ENCODE results near the gene SORCS2. TPM values are rescaled to one million over a fixed set of nuclear protein-coding genes. Genes with fewer than 3 reads are reported as not detected.

Gene SORCS2
- total RNA-seq, 2 experiments from 2014 or later, result 0.07 TPM

DNA sequence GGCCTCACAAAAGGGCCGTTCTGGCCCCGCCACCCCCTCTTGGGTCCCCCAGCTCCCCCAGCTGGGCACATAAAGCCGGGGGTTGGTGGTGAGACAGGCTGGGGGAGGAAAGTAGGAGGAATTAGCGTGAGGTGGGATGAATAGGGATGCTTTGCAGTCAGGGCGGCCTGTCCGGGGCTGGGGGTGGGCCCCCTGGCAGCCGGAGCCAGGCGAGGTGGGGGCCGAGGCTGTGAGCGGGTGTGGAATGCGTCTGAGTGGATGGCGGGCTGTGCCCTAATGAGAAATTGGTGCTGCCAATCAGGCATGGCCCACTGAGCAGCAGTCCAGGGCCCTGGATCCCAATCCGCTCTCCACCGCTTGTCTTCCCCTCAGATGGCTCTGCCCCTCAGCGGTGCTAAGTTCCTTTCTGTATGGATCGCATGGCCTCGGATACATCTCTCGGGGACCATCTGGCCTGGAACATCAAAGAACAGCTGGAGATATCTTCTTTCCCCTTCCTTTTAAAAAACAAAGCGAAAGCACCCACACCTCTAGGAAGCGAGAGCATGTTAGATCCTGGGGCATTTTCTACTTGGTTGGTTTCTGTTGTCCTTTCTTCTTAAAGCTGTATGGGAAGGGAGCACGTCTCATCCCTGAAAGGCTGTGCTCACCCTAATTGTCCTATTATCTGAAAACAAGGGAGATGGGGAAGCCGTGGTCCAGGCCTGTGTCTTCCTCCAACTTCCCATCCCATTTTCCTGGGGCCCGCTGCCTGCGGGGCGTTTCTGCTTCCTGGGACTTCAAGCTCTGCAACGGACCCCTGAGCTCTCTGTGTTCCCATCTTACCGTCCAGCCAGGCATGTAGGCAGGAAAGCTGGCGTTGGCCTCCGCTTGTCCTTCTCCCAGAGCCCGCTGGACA lies 106.9 kb downstream of the SORCS2 start:
- ChIA-PET CTCF (no interaction called here), POLR2A (no interaction called here)
- intact Hi-C loops (cut with micrococcal nuclease), result no loop called here
- Mint-ChIP-seq H3K27me3 (peaks cover 10% of the 10 kb centered on the region), H3K36me3 (no peaks in the 10 kb centered on the region), H3K4me1 (ENCODE audit: low read depth) (no peaks in the 10 kb centered on the region), H3K4me3 (no peak overlapping the region), H3K27ac (no peak overlapping the region), H3K9me3 (no peaks in the 10 kb centered on the region)
- DNase-seq, result no peak

DNA sequence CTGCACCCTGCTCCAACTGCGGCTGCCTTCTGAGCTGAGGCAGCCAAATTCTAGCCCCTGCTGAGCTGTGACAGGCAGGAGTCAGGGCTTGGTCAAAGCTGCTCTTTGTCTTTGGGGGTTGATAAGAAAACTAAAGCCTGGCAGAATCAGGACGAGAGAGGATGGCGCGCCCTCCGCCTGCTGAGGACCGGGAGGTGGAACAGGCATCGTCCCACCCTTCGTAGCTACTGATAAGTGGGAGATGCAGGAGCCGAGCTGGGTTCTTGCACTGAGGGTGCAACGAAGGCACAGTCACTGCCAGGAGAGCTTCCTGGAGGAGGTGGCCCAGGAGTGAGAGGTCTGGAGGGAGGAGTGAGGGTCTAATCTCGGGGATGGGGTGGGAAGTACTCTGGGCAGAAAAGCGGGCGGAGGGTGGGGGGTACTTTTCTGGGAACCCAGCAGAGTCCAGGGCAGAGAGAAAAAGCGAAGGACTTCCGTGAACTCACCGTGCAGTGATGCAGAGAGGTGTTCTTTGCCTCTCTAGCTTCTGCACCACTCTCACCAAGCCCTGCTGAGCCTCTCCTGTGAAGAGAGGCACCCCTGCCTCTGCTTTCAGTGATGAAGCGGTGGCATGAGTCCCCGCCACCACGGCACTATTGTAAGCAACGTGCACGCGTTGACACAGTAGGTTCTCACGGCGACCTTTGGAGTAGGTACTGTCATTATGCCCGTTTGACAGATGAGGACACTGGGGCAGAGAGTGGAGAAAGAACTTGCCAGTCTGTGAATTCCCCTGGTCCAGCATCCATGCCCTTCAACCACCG lies 107.8 kb downstream of the SORCS2 start:
- no peaks in the 10 kb centered on the region for H3K9me3 Mint-ChIP-seq
- H3K27me3 Mint-ChIP-seq, result peaks cover 10% of the 10 kb centered on the region
- no peak overlapping the region for H3K27ac Mint-ChIP-seq
- ChIA-PET POLR2A (no interaction called here), CTCF (no interaction called here)
- no peaks in the 10 kb centered on the region for H3K4me1 Mint-ChIP-seq (ENCODE audit: low read depth)
- H3K4me3 Mint-ChIP-seq, result no peak overlapping the region
- no peak for DNase-seq
- intact Hi-C loops (cut with micrococcal nuclease), result no loop called here
- no peaks in the 10 kb centered on the region for H3K36me3 Mint-ChIP-seq

DNA sequence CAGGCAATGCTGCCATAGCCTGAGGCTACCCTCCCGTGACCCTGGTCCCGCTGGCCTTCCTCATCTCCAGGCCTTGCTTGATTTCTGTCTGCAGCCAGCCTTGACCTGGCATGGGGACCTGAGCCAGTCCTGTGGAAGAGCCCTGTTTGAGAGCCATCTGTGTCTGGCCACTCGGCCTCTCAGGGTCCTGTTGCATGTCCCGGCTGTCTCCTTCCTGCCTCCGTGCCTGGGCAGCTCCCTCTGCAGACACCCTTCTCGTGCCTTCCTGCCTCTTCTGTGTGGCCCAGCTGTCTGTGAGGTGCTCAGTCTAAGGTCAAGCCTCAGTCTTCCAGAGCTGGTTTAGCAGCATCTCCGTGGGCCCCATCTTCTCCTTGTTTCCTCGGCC lies 108.4 kb downstream of the SORCS2 start:
- intact Hi-C loops (cut with micrococcal nuclease), result no loop called here
- peaks cover 10% of the 10 kb centered on the region for H3K27me3 Mint-ChIP-seq
- no peaks in the 10 kb centered on the region for H3K36me3 Mint-ChIP-seq
- no peak for DNase-seq
- H3K27ac Mint-ChIP-seq, result no peak overlapping the region
- ChIA-PET CTCF (no interaction called here), POLR2A (no interaction called here)
- no peak overlapping the region for H3K4me3 Mint-ChIP-seq
- H3K9me3 Mint-ChIP-seq, result no peaks in the 10 kb centered on the region
- no peaks in the 10 kb centered on the region for H3K4me1 Mint-ChIP-seq (ENCODE audit: low read depth)

DNA sequence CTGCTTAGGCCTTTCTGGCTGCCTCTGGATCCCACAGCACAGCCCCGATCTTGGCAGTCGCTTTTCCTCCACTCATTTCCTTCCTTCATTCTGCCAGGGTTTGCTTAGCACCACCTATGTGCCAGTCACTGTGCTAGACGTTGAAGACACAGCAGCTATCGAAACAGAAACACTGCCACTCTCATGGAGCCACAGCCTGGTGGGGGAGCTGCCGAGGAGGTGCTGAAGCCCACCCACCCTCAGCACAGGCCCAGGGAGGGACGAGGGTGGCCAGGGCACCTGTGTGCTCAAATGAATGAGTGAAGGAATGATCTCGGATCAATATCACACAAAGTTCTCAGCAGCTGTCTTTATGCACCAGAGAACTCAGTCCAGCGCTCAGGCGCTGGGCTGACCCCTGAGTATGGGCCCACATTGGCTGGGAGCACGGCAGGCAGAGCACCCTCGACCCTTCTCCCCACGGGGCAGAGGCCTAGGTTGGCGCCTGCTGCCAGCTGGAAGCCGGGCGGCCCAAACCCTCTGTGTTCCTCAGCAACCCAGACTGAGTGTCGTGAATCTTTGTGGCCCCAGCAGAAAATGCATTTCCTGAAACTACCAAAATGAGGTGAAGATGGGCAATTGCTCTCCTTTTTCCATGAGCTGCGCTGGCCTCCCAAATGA lies 108.9 kb downstream of the SORCS2 start:
- peaks cover 11% of the 10 kb centered on the region for H3K27me3 Mint-ChIP-seq
- POLR2A ChIA-PET, result no interaction called here
- H3K27ac Mint-ChIP-seq, result no peak overlapping the region
- DNase-seq, result no peak
- CTCF ChIA-PET, result interaction anchor here (1.0 kb wide), 1 partner anchor 34 kb away, joined by 3 read pairs; no protein-coding TSS in a partner anchor
- H3K4me1 Mint-ChIP-seq (ENCODE audit: low read depth), result no peaks in the 10 kb centered on the region
- H3K36me3 Mint-ChIP-seq, result no peaks in the 10 kb centered on the region
- H3K9me3 Mint-ChIP-seq, result no peaks in the 10 kb centered on the region
- no peak overlapping the region for H3K4me3 Mint-ChIP-seq
- intact Hi-C loops (cut with micrococcal nuclease), result no loop called here

DNA sequence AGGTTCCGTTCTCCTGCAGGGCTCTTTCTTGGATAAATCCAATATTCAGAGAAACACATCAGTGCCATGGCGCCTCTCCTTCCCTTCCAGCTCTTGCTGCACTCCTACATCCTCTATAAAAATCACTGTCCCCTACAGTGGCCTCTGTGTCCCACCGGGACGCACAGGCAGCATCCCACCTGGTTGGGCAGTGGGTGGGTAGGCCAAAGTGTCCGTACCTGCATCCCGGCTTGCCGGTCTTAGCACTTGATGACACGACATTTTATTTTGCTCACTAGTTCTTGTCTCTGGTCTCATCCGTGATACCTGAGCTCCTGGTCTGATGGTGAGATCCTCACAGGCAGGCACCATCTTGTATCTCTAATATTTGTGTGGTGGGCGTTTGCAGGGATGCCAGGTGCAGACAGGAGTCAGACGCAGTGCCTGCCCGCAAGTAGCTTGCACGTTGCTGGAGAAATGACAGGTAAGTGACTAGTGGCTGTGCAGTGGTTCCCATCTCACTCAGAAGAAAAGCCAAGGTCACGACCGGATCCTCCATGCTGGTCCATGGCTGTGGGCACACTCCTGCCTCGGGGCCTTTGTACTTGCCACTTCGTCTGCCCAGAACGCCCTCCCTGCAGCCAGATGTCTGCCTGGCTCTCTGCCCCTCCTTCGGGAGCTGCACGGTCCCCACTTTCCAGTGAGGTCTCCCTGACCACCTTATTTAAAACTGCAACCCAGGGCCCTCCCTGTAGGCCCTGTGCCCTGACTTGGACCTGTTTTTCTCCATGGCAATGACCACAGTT lies 109.7 kb downstream of the SORCS2 start:
- Mint-ChIP-seq H3K4me1 (ENCODE audit: low read depth) (no peaks in the 10 kb centered on the region), H3K9me3 (no peaks in the 10 kb centered on the region), H3K36me3 (no peaks in the 10 kb centered on the region), H3K4me3 (no peak overlapping the region), H3K27ac (no peak overlapping the region), H3K27me3 (peaks cover 12% of the 10 kb centered on the region)
- no peak for DNase-seq
- intact Hi-C loops (cut with micrococcal nuclease), result no loop called here
- ChIA-PET CTCF (interaction anchor here (1.0 kb wide), 1 partner anchor 34 kb away, joined by 3 read pairs; no protein-coding TSS in a partner anchor), POLR2A (no interaction called here)

DNA sequence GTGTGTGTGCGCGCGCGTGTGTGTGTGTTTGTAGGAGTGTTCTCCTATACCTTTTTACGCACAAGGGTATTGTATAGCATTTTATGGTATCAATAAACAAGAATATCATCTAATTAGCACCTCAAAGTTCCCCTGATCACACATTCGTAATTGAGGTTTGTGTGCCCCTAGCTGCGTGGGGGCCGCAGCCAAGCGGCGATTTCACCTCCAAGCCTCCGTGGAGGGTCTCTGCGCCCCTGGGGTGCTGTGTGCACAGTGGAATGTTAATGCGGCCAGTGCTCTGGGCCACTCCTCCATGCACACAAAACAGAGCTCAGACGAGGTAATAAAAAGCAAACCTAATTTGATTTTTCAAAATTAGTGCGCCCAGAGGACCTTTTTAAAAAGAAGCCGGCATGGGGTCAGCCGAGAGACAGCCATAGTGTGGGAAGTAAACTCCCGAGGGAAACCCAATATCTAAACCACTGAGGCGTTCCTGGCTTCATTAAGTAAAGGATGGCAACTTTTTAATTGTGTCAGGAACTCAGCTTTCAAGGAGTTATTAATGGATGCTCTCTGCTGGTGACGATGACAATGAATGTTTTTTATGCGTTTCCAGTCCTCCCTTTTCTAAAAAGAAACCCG lies 110.6 kb downstream of the SORCS2 start:
- ChIA-PET CTCF (interaction anchor here (1.0 kb wide), 1 partner anchor 33 kb away, joined by 3 read pairs; no protein-coding TSS in a partner anchor), POLR2A (no interaction called here)
- Mint-ChIP-seq H3K4me1 (ENCODE audit: low read depth) (no peaks in the 10 kb centered on the region), H3K27me3 (peaks cover 13% of the 10 kb centered on the region), H3K9me3 (no peaks in the 10 kb centered on the region), H3K27ac (no peak overlapping the region), H3K36me3 (no peaks in the 10 kb centered on the region), H3K4me3 (no peak overlapping the region)
- DNase-seq, result no peak
- intact Hi-C loops (cut with micrococcal nuclease), result no loop called here

DNA sequence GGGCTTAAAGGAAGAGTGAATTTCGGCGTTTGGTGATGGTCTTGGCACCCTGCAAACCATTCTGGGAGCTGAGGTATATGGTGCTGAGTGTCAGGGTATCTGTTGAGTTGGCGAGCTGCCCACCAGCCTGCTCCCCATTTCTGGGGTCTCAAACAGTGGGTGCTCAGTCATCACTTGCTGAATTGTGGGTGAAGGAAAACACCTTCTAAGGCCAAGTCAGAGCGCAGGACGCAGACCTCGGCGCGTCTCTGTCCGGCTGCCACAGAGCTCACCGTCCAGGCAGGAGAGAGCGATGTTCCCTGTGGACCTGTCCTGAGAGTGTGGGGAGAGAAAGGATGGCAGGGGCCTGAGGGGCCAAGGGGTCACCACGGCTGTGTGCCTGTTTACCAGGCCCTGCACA lies 111.2 kb downstream of the SORCS2 start:
- no peaks in the 10 kb centered on the region for H3K36me3 Mint-ChIP-seq
- H3K4me3 Mint-ChIP-seq, result no peak overlapping the region
- no peaks in the 10 kb centered on the region for H3K9me3 Mint-ChIP-seq
- no peak overlapping the region for H3K27ac Mint-ChIP-seq
- DNase-seq, result no peak
- CTCF ChIA-PET, result no interaction called here
- intact Hi-C loops (cut with micrococcal nuclease), result no loop called here
- H3K27me3 Mint-ChIP-seq, result peaks cover 12% of the 10 kb centered on the region
- POLR2A ChIA-PET, result no interaction called here
- no peaks in the 10 kb centered on the region for H3K4me1 Mint-ChIP-seq (ENCODE audit: low read depth)

DNA sequence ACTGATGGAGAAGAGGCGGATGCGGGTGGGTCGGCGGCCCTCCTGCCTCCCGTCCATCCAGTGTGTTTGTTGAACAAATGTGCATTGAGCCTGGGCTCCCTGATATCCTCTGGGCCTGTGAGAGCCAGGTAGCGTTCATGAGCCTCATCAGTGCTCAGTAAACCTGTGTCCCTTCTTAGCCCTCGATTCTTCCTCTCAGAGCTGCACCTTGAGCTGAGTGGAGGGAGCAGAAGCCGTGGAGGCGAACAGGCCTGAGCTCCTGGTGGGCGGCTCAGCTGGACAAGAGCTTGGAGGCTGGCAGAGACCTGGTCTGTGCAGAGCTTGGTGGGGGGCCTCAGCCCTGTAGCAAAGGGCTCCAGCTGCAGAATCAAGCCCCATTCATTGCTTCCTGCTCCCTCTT lies 112.1 kb downstream of the SORCS2 start:
- CTCF ChIA-PET, result interaction anchor here (0.8 kb wide), 1 partner anchor 8 kb away, joined by 3 read pairs; no protein-coding TSS in a partner anchor
- H3K9me3 Mint-ChIP-seq, result no peaks in the 10 kb centered on the region
- POLR2A ChIA-PET, result no interaction called here
- no peaks in the 10 kb centered on the region for H3K36me3 Mint-ChIP-seq
- no peak overlapping the region for H3K4me3 Mint-ChIP-seq
- intact Hi-C loops (cut with micrococcal nuclease), result no loop called here
- no peak overlapping the region for H3K27ac Mint-ChIP-seq
- no peaks in the 10 kb centered on the region for H3K4me1 Mint-ChIP-seq (ENCODE audit: low read depth)
- H3K27me3 Mint-ChIP-seq, result peaks cover 16% of the 10 kb centered on the region
- DNase-seq, result no peak

DNA sequence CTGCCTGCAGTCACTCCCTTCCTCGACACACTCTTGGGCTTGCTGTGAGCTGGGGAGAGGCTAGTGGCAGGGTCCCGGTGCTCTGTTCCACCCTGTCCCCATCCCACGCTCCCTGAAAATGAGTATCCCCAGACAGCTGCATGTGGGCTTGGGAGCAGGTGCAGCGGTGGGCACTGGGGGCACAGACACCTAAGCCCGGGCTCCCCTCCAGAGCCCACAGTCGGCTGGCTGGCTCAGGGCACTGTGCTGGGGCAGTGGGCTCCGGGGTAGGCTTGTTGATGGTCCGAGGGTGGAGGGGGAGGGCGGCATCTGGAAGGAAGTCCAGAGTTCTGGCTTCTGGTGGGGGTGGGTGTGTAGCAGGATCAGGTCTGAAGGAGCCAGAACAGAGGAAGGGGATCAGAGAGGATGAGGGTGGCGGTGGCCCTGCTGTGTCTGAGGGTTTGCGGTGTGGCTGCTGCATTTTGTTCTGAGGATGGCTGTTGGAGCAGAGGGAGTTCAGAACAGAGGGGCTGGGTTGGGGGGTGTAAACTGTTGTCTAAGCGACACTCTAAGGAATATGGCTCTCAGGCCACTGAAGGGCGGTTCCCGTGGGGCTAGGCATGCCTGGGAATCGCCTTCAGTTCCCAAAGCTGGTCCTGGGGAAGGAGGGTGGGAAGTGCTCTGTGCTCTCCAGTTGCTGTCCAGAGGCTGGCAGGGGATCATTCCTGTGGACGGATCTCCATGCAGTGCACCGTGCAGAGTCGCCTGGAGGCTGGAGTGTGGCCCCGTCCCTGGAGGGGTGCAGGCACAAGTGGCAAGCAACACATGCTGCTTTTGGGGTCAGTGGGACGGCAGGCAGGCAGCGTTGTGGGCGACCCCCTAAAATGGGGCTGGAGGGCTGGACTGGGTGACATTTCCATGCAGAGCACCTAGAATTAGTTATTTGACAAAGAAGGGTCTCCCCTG lies 114.0 kb downstream of the SORCS2 start:
- H3K27ac Mint-ChIP-seq, result no peak overlapping the region
- ChIA-PET CTCF (no interaction called here), POLR2A (no interaction called here)
- no peak overlapping the region for H3K4me3 Mint-ChIP-seq
- intact Hi-C loops (cut with micrococcal nuclease), result no loop called here
- peaks cover 13% of the 10 kb centered on the region for H3K27me3 Mint-ChIP-seq
- no peak for DNase-seq
- H3K36me3 Mint-ChIP-seq, result no peaks in the 10 kb centered on the region
- no peaks in the 10 kb centered on the region for H3K9me3 Mint-ChIP-seq
- H3K4me1 Mint-ChIP-seq (ENCODE audit: low read depth), result no peaks in the 10 kb centered on the region

DNA sequence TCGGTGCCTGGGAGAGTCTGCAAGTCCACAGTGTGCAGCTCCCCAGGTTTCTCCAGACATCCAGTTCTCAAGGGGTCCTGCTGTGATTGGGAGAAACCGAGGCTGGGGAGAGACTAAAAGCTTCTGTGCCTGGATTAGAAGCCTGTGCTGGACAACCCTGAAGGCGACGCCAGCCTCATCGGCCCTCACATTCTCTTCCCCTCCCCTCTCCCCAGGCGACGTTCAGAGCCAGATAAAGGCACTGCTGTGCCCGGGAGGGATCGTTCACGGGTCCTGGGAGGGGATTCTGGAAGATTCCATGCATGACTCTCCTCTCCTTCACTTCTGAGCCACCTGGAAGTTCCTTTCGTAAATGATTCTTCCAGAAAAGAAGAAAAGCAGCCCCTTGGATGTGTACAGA lies 114.6 kb downstream of the SORCS2 start:
- no peak for DNase-seq
- H3K4me1 Mint-ChIP-seq (ENCODE audit: low read depth), result no peaks in the 10 kb centered on the region
- POLR2A ChIA-PET, result no interaction called here
- intact Hi-C loops (cut with micrococcal nuclease), result no loop called here
- peaks cover 13% of the 10 kb centered on the region for H3K27me3 Mint-ChIP-seq
- H3K4me3 Mint-ChIP-seq, result no peak overlapping the region
- no peaks in the 10 kb centered on the region for H3K9me3 Mint-ChIP-seq
- no peak overlapping the region for H3K27ac Mint-ChIP-seq
- no peaks in the 10 kb centered on the region for H3K36me3 Mint-ChIP-seq
- CTCF ChIA-PET, result no interaction called here

Measured in activated CD4-positive, alpha-beta memory T cell treated with anti-CD3 and anti-CD28 coated beads for 36 hours (primary cell).